ENCODE data around the gene SLC25A22.

The SLC25A22 gene

DNA sequence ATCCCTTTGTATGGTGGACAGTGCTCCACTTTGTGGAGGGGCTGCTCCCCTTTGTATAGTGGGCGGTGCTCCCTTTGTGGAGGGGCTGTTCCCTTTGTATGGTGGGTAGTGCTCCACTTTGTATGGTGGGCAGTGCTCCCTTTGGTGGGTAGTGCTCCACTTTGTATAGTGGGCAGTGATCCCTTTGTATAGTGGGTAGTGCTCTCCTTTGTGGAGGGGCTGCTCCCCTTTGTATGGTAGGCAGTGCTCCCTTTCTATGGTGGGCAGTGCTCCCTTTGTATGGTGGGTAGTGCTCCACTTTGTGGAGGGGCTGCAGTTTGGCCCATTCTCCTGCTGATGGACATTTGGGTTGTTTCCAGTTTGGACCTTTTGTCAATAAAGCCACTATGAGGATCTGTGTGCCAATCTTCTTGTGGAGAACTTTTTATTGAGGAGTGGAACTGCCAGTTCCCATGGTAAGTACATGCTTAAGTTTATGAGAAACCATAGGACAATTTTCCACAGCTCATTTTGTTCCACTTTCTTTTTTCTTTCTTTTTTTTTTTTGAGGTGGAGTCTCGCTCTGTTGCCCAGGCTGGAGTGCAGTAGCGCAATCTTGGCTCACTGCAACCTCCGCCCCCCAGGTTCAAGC is 55.4 kb downstream of the SLC25A22 start:
- DNase-seq: no peak

DNA sequence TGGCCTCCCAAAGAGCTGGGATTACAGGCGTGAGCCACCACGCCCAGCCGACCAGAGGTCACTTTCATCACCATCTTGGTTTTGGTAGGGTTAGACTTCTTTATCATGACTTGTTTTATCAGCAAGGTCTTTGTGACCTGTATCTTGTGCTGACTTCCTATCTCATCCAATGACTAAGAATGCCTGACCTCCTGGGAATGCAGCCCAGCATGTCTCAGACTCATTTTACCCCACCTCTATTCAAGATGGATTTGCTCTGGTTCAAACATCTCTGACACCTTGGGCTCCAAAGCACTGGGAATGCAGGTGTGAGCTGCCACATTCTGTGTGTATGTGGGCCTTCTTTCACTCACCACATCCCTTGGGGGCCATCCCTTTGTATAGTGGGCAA is 55.9 kb downstream of the SLC25A22 start:
- no peak for DNase-seq
